ENCODE results near the gene MAN1C1. TPM values are rescaled to one million over a fixed set of nuclear protein-coding genes. Genes with fewer than 3 reads are reported as not detected.

MAN1C1 gene
- polyA plus RNA-seq, 1 of the 3 experiments (the other 2 are of a cell fraction) = 0.20 TPM

DNA sequence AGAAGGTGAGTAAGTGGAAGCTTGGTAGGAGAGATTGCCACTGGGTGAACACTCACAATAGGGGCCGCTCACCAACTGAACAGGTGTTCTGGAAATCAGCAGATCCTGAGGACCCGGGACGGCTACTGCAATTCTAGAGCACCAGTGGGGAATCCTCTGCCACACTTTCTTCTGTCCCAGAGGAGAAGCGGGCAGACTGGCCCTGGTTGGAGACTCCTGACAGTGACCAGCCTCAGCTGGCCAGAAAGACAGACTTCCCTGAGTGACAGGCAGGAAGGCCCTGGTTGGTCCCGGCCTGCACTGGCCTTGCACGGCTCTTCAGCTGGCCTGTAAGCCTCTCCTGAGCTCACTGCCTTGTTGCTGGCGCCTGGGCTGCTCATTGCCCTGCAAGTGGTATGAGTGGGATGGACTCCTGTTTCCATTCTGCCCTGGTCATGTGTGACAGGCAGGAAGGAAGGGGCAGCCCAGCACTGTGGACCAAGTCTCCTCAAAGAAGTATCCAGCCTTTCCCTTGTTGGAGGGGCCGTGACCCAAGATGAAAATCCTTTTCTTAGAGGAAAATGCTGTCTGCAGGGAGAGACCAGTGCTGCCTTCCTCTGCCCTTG lies 34.5 kb downstream of the MAN1C1 start:
- 58% methylated on average over 6 of the region's 8 CpGs for WGBS (ENCODE audit: low lambda C conversion rate)
- H3K4me3 ChIP-seq (ENCODE audit: low read depth in 2 of 2, low read length in 1 of 2) = no peak overlapping the region
- H3F3A ChIP-seq (replicated peaks; ENCODE audit: insufficient read depth) = no peaks in the 10 kb centered on the region
- no peaks in the 10 kb centered on the region; a peak in 1 of 4 replicates for H3K4me1 ChIP-seq (ENCODE audit: control insufficient read depth in 1 of 2, insufficient read depth in 2 of 2, low read depth in 1 of 2, low read length in 1 of 2)
- ChIA-PET POLR2A (no interaction called here), CTCF (interaction anchor here (1.2 kb wide), 1 partner anchor 31 kb away, joined by 6 read pairs; no protein-coding TSS in a partner anchor)
- H3K36me3 ChIP-seq (replicated peaks in 1 of 2; ENCODE audit: control insufficient read depth in 1 of 2, insufficient read depth in 2 of 2, low read length in 1 of 2) = no peaks in the 10 kb centered on the region
- H3K9ac ChIP-seq = no peak overlapping the region
- no peaks in the 10 kb centered on the region for H3K79me2 ChIP-seq (ENCODE audit: insufficient read depth)
- H4K20me1 ChIP-seq (ENCODE audit: insufficient read depth) = no peaks in the 10 kb centered on the region
- H2AFZ ChIP-seq (ENCODE audit: low read depth) = no peak overlapping the region
- H3K4me2 ChIP-seq = no peak overlapping the region
- no peaks in the 10 kb centered on the region for H3K9me3 ChIP-seq
- TF ChIP-seq, protein P1, sequence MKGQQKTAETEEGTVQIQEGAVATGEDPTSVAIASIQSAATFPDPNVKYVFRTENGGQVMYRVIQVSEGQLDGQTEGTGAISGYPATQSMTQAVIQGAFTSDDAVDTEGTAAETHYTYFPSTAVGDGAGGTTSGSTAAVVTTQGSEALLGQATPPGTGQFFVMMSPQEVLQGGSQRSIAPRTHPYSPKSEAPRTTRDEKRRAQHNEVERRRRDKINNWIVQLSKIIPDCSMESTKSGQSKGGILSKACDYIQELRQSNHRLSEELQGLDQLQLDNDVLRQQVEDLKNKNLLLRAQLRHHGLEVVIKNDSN (IDR thresholded peaks at IDR 0.05; ENCODE audit: borderline replicate concordance, low read depth) = no peak
- TF ChIP-seq FOXJ3 (CRISPR knock-in tag; IDR thresholded peaks at IDR 0.05) = no peak
- no peak for TF ChIP-seq ELF1 (IDR thresholded peaks at IDR 0.05)
- no peak for TF ChIP-seq MXI1 (IDR thresholded peaks at IDR 0.05; ENCODE audit: low read depth, low read length)
- no peak for TF ChIP-seq RXRA (IDR thresholded peaks at IDR 0.05; ENCODE audit: borderline replicate concordance, low read depth)
- no peak for TF ChIP-seq NRF1 (IDR thresholded peaks at IDR 0.05; ENCODE audit: low read depth, low read length)
- DNase-seq = peak; percentile 7
- no peak overlapping the region for H3K27ac ChIP-seq (ENCODE audit: low read depth in 2 of 2, low read length in 1 of 2)
- H3K9me2 ChIP-seq = no peaks in the 10 kb centered on the region
- peaks cover 32% of the 10 kb centered on the region; the same call in 1 of the 2 replicates for H3K27me3 ChIP-seq (ENCODE audit: insufficient read depth)

DNA sequence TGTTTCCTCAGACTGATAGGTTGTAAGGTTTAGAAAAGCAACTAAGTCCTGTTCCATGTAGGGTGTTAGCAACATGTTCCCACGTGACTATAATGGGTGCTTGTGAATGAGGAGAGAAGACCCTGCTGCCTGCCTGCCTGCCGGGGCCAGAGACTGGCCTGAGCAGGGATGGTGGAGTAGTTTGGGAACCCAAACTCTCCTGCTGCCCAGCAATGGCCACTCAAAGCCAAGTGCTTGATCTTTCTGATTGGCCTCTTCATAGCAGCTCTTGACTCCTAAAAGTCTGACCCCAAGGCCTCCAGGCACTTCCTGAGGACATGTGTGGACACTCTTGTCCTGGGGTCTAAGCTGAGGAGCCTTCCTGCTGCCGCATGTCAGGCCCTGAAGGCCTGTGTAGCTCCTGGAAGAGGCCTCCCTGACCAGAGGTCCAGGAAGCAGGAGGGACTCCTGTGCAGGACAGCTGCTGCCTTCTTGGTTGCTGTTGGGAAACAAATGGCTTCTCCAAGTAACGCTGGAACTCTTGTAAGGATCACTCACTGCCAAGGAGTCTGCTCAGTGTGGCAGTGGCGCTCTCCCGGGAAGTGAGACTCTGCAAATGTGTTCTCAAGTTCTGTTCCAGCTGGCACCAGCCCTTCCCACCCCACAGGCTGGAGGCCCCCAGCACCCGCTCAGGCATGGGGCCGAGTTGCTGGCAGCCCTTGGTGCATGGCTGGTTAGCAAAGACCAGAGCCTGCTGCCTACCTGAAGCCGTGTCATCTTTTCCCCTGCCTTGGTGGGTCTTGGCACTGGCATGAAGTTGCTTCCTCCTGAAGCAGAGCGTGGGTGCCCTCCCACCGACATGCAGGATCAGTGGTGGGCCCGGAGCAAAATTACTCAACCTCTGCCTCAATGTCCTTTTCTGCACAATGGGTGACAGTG lies 35.5 kb downstream of the MAN1C1 start:
- H2AFZ ChIP-seq (ENCODE audit: low read depth) = no peak overlapping the region
- peaks cover 0 to under 1% of the 10 kb centered on the region in 2 experiments; a peak in 1 of 4 replicates for H3K4me1 ChIP-seq (ENCODE audit: control insufficient read depth in 1 of 2, insufficient read depth in 2 of 2, low read depth in 1 of 2, low read length in 1 of 2)
- ChIA-PET POLR2A (no interaction called here), CTCF (interaction anchor here (1.0 to 1.5 kb wide), 2 partner anchors 33 to 46 kb away, joined by 3 to 6 read pairs; no protein-coding TSS in a partner anchor)
- H4K20me1 ChIP-seq (ENCODE audit: insufficient read depth) = no peaks in the 10 kb centered on the region
- H3K79me2 ChIP-seq (ENCODE audit: insufficient read depth) = no peaks in the 10 kb centered on the region
- WGBS (ENCODE audit: low lambda C conversion rate) = 48% methylated on average over 4 of the region's 12 CpGs
- H3F3A ChIP-seq (replicated peaks; ENCODE audit: insufficient read depth) = no peaks in the 10 kb centered on the region
- H3K9me2 ChIP-seq = no peaks in the 10 kb centered on the region
- no peaks in the 10 kb centered on the region for H3K9me3 ChIP-seq
- peak; percentile 8 for DNase-seq
- TF ChIP-seq NFIC (IDR thresholded peaks at IDR 0.05; ENCODE audit: borderline replicate concordance) (no peak), RFX5 (IDR thresholded peaks at IDR 0.05; ENCODE audit: low read length) (no peak), MEF2A (IDR thresholded peaks at IDR 0.05; ENCODE audit: borderline replicate concordance, low read depth) (no peak), SMC3 (IDR thresholded peaks at IDR 0.05; ENCODE audit: low read depth, low read length) (no peak), FOSL2 (IDR thresholded peaks at IDR 0.05; ENCODE audit: borderline replicate concordance, low read depth) (no peak), TAF1 (IDR thresholded peaks at IDR 0.05; ENCODE audit: borderline replicate concordance, low read depth, low read length) (no peak), EP300 (IDR thresholded peaks at IDR 0.05; ENCODE audit: borderline replicate concordance in 1 of 2, low read depth in 1 of 2, low read length in 1 of 2) (no peak), TEAD4 (IDR thresholded peaks at IDR 0.05; ENCODE audit: borderline replicate concordance, insufficient read depth) (no peak), FOXJ3 (CRISPR knock-in tag; IDR thresholded peaks at IDR 0.05) (no peak), GABPA (IDR thresholded peaks at IDR 0.05; ENCODE audit: low read depth) (no peak), JUND (IDR thresholded peaks at IDR 0.05) (no peak), YY1 (IDR thresholded peaks at IDR 0.05; ENCODE audit: low read depth) (no peak)
- TF ChIP-seq, protein P2, sequence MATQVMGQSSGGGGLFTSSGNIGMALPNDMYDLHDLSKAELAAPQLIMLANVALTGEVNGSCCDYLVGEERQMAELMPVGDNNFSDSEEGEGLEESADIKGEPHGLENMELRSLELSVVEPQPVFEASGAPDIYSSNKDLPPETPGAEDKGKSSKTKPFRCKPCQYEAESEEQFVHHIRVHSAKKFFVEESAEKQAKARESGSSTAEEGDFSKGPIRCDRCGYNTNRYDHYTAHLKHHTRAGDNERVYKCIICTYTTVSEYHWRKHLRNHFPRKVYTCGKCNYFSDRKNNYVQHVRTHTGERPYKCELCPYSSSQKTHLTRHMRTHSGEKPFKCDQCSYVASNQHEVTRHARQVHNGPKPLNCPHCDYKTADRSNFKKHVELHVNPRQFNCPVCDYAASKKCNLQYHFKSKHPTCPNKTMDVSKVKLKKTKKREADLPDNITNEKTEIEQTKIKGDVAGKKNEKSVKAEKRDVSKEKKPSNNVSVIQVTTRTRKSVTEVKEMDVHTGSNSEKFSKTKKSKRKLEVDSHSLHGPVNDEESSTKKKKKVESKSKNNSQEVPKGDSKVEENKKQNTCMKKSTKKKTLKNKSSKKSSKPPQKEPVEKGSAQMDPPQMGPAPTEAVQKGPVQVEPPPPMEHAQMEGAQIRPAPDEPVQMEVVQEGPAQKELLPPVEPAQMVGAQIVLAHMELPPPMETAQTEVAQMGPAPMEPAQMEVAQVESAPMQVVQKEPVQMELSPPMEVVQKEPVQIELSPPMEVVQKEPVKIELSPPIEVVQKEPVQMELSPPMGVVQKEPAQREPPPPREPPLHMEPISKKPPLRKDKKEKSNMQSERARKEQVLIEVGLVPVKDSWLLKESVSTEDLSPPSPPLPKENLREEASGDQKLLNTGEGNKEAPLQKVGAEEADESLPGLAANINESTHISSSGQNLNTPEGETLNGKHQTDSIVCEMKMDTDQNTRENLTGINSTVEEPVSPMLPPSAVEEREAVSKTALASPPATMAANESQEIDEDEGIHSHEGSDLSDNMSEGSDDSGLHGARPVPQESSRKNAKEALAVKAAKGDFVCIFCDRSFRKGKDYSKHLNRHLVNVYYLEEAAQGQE (IDR thresholded peaks at IDR 0.05; ENCODE audit: low read depth, low read length) = no peak
- TF ChIP-seq, protein P1 (IDR thresholded peaks at IDR 0.05; ENCODE audit: borderline replicate concordance, low read depth) = no peak
- no peak overlapping the region for H3K9ac ChIP-seq
- no peaks in the 10 kb centered on the region for H3K36me3 ChIP-seq (replicated peaks in 1 of 2; ENCODE audit: control insufficient read depth in 1 of 2, insufficient read depth in 2 of 2, low read length in 1 of 2)
- no peak overlapping the region for H3K27ac ChIP-seq (ENCODE audit: low read depth in 2 of 2, low read length in 1 of 2)
- H3K27me3 ChIP-seq (ENCODE audit: insufficient read depth) = peaks cover 23% of the 10 kb centered on the region; the same call in 1 of the 2 replicates
- H3K4me3 ChIP-seq (ENCODE audit: low read depth in 2 of 2, low read length in 1 of 2) = no peak overlapping the region
- H3K4me2 ChIP-seq = no peak overlapping the region
